ENCODE measurements around the gene FJX1.

The FJX1 gene

GRCh38 chr11:35662649-35663407, 44.6 kb downstream of the FJX1 start, which contains the start of gene TRIM44:
Gene TRIM44, plus strand, starts transcription at chr11:35662775. Its CDS starts 337 bp downstream, at chr11:35663112.
- no peak for TF ChIP-seq CTCF (IDR thresholded peaks at IDR 0.05)

- TF ChIP-seq CTCF (IDR thresholded peaks at IDR 0.05), result no peak
These were observed 45.1 kb downstream of the FJX1 start for GRCh38 chr11:35663408-35663702.

- no peak for TF ChIP-seq CTCF (IDR thresholded peaks at IDR 0.05)
These were observed 46.7 kb downstream of the FJX1 start for GRCh38 chr11:35664977-35665441.

GRCh38 chr11:35667257-35667656, 49.0 kb downstream of the FJX1 start:
- TF ChIP-seq CTCF (IDR thresholded peaks at IDR 0.05), result no peak

Measured in LNCAP (cell line).